ENCODE results near the gene RSL24D1.

The RSL24D1 gene

DNA sequence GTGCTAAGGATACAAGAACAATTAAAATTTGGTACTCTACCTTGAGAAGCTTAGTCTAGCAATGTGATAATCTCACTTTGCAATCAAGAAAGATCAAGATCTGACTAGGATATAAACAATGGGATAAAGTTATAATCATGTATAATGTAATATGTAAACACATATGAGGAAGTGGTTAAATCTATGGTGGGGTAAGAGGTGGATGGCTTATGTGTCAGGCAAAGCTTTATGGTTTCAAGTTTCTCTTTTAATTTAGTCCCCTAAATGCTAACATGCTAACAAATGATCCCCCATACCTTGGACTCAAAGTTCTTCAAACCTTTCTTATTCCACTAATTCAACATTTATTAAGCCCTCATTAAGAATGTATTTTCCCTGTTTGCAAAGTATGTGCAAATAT lies 2.5 kb downstream of the RSL24D1 start:
- no peak overlapping the region; the same call in 1 of the 2 replicates for H3K4me3 ChIP-seq (replicated peaks; ENCODE audit: low read depth, low read length)
- H3K27me3 ChIP-seq (replicated peaks; ENCODE audit: control insufficient read depth, insufficient read depth, low read length): no peaks in the 10 kb centered on the region
- no peak for TF ChIP-seq CTCF (IDR thresholded peaks at IDR 0.05; ENCODE audit: insufficient read depth, low read length, poor library complexity, severe bottlenecking)
- no peak for DNase-seq (ENCODE audit: extremely low read depth, insufficient read length)
- H3K36me3 ChIP-seq (ENCODE audit: control insufficient read depth, insufficient read depth, low read length): peaks cover 2% of the 10 kb centered on the region

DNA sequence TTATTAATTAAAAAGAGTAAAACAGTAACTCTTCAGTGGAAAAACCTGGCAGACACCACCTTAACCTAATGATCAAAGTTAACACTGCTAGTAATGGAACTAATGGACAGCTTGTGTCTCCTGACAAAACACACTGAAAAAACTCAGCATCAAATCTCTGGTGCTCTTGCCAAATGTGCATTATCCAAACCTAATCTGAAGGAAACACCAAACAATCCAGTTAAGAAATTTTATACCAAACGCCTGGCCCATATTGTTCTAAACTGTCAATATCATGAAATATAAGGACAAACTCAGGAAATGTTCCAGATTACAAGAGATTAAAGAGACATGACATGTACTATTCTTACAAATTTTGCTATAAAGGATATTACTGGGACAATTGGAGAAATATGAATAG lies 10.4 kb downstream of the RSL24D1 start:
- no peak overlapping the region for H3K4me3 ChIP-seq (replicated peaks; ENCODE audit: low read depth, low read length)
- no peak for TF ChIP-seq CTCF (IDR thresholded peaks at IDR 0.05; ENCODE audit: insufficient read depth, low read length, poor library complexity, severe bottlenecking)
- peaks cover 2% of the 10 kb centered on the region for H3K36me3 ChIP-seq (ENCODE audit: control insufficient read depth, insufficient read depth, low read length)
- no peaks in the 10 kb centered on the region for H3K27me3 ChIP-seq (replicated peaks; ENCODE audit: control insufficient read depth, insufficient read depth, low read length)
- DNase-seq (ENCODE audit: extremely low read depth, insufficient read length): no peak

- peaks cover 9% of the 10 kb centered on the region for H3K36me3 ChIP-seq (ENCODE audit: control insufficient read depth, insufficient read depth, low read length)
- H3K27me3 ChIP-seq (replicated peaks; ENCODE audit: control insufficient read depth, insufficient read depth, low read length): no peaks in the 10 kb centered on the region
- TF ChIP-seq CTCF (IDR thresholded peaks at IDR 0.05; ENCODE audit: insufficient read depth, low read length, poor library complexity, severe bottlenecking): no peak
- H3K4me3 ChIP-seq (replicated peaks; ENCODE audit: low read depth, low read length): no peak overlapping the region
- DNase-seq (ENCODE audit: extremely low read depth, insufficient read length): no peak
Observed at GRCh38 chr15:55183679-55184078, 13.1 kb downstream of the RSL24D1 start.

DNA sequence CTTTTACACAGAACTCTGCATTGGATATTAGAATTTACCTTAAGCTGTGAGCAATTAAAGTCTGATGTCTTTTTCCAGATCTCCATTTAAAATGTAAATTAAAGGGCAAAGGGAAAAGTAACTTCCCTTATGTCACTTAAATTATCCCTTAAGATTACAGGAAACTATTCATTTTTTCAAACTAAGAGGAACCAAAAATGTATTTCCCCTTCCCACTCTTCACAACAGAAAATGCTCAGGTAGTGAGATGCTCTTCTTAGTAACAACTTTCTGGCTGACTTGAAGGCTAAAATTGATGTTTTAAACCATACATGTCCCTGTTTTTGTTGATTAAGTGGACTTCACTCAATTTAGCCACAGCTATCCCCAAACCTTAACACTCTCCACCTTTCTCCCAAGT lies 17.6 kb downstream of the RSL24D1 start:
- no peak for DNase-seq (ENCODE audit: extremely low read depth, insufficient read length)
- TF ChIP-seq CTCF (IDR thresholded peaks at IDR 0.05; ENCODE audit: insufficient read depth, low read length, poor library complexity, severe bottlenecking): no peak
- Histone ChIP-seq H3K4me3 (replicated peaks; ENCODE audit: low read depth, low read length) (no peak overlapping the region), H3K27me3 (replicated peaks; ENCODE audit: control insufficient read depth, insufficient read depth, low read length) (no peaks in the 10 kb centered on the region), H3K36me3 (ENCODE audit: control insufficient read depth, insufficient read depth, low read length) (peaks cover 7% of the 10 kb centered on the region)

GRCh38 chr15:55170361-55170760 lies 26.4 kb downstream of the RSL24D1 start:
- DNase-seq (ENCODE audit: extremely low read depth, insufficient read length): no peak
- TF ChIP-seq CTCF (IDR thresholded peaks at IDR 0.05; ENCODE audit: insufficient read depth, low read length, poor library complexity, severe bottlenecking): no peak

GRCh38 chr15:55168350-55168974 lies 28.3 kb downstream of the RSL24D1 start:
- no peak overlapping the region for H3K4me3 ChIP-seq (replicated peaks; ENCODE audit: low read depth, low read length)
- peak; percentile 26 for DNase-seq (ENCODE audit: extremely low read depth, insufficient read length)
- no peaks in the 10 kb centered on the region for H3K27me3 ChIP-seq (replicated peaks; ENCODE audit: control insufficient read depth, insufficient read depth, low read length)
- peak; percentile 84 for TF ChIP-seq CTCF (IDR thresholded peaks at IDR 0.05; ENCODE audit: insufficient read depth, low read length, poor library complexity, severe bottlenecking)
- no peaks in the 10 kb centered on the region for H3K36me3 ChIP-seq (ENCODE audit: control insufficient read depth, insufficient read depth, low read length)

More at GRCh38 chr15:55170361-55170760, 26.4 kb downstream of the RSL24D1 start:
- no peaks in the 10 kb centered on the region for H3K27me3 ChIP-seq (replicated peaks; ENCODE audit: control insufficient read depth, insufficient read depth, low read length)
- no peaks in the 10 kb centered on the region for H3K36me3 ChIP-seq (ENCODE audit: control insufficient read depth, insufficient read depth, low read length)
- H3K4me3 ChIP-seq (replicated peaks; ENCODE audit: low read depth, low read length): no peak overlapping the region

All from GM06990 (cell line).